Prostate gland (tissue), 2 donors: ENCODE results near the gene CCDC181.

Source experiments
- POLR2AphosphoS5 ChIP-seq: sonication (generic); formaldehyde crosslinking; IDR thresholded peaks from one replicate; pipeline ENCODE4 v1.6.1; 2017; ENCODE audit warnings: antibody characterized with exemption
- TF ChIP-seq, protein P1 (sequence below), 4 experiments: fragments of 200-600 bp in 2 of 4; fragments of 450-650 bp in 2 of 4; sonication (generic) in 2 of 4; IDR thresholded peaks; 1 replicate in 3 of 4; 2 replicates in 1 of 4; pipeline ENCODE4 v1.5.1; 2016 to 2019; ENCODE audit warnings: antibody characterized with exemption in 4 of 4, mild to moderate bottlenecking in 2 of 4, moderate library complexity in 2 of 4

GRCh38 chr1:169360415-169360814 lies 66.9 kb downstream of the CCDC181 start:
- TF ChIP-seq, protein P1, sequence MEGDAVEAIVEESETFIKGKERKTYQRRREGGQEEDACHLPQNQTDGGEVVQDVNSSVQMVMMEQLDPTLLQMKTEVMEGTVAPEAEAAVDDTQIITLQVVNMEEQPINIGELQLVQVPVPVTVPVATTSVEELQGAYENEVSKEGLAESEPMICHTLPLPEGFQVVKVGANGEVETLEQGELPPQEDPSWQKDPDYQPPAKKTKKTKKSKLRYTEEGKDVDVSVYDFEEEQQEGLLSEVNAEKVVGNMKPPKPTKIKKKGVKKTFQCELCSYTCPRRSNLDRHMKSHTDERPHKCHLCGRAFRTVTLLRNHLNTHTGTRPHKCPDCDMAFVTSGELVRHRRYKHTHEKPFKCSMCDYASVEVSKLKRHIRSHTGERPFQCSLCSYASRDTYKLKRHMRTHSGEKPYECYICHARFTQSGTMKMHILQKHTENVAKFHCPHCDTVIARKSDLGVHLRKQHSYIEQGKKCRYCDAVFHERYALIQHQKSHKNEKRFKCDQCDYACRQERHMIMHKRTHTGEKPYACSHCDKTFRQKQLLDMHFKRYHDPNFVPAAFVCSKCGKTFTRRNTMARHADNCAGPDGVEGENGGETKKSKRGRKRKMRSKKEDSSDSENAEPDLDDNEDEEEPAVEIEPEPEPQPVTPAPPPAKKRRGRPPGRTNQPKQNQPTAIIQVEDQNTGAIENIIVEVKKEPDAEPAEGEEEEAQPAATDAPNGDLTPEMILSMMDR (IDR thresholded peaks at IDR 0.05): no peak
- TF ChIP-seq POLR2AphosphoS5: no peak
